ELR (cell line): ENCODE measurements around the gene AKAP3.

Experiments used
- DNase-seq: peaks from one replicate; pipeline ENCODE4 v3.0.0-alpha.2; 2015; ENCODE audit warnings: low read depth

AKAP3 gene

DNA sequence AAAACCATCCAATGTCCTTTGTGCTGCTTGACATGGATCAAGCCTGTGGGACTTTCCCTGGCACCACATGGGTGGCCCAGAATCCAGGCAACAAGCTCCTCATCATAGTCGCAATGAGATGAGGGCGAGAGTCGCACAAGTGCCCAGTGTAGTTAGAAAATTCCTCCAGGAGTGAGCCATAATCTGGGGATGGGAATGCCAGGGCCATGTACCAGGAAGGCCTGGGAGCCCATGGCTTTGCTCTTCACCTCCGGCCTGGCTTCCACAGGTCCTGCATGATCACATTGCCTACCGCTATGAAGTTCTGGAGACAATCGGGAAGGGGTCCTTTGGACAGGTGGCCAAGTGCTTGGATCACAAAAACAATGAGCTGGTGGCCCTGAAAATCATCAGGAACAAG, 53.0 kb downstream of the AKAP3 start:
- no peak for DNase-seq

DNA sequence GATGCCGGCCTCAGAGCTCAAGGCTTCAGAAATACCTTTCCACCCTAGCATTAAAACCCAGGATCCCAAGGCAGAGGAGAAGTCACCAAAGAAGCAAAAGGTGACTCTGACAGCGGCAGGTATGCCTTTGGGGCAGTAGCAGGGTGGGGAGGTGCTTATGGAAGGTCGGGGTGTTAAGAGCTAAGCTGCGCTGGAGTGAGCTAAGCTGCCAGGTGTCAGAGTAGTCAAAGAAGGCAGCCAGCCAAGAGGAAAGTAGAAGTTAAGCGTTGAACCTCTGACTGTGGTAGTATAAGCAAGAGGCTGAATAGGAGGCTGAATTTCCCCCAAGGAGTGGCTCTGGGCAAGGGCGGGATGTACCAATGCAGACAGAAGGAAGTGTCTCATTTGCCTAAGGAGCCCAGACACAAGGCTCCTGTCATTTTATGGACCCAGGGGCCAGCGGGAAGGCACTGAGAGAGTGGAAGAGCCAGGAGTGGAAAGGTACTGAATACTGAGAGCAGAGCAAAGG, 57.6 kb downstream of the AKAP3 start:
- DNase-seq, result no peak

DNA sequence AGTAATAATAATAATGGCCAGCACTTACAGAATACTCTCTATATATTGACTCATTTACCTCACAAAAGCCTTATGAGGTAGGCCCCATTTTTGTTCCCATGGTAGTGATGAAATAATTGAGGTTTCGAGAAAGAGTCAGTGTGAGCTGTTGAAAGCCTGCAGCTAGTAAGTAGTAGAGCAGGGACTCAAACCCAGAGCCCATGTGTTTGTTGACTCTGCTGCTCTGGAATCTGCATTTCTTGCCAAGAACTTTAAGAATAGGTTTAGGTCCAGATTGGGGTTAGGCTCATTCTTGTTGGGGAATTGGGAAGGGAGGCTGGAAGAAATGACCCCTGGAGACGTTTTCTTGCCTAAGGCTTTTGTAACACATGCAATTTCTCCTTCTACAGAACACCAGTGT, 58.9 kb downstream of the AKAP3 start:
- no peak for DNase-seq

DNA sequence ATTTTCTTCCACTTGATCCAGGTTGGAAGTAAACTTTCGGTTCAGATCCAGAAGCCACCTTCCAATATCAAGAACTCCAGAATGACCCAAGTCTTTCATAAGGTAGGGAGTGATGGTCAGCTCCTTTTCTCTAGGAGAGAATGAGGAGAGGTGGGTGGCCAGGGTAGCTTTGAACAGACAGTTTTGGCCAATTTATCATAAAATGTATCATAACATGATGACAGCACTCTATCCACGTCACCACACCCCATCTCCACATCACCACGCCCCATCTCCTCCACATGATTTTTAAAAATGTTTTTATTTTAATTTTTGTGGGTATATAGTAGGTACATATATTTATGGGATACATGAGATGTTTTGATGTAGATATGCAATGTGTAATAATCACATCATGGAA, 59.9 kb downstream of the AKAP3 start:
- no peak for DNase-seq

DNA sequence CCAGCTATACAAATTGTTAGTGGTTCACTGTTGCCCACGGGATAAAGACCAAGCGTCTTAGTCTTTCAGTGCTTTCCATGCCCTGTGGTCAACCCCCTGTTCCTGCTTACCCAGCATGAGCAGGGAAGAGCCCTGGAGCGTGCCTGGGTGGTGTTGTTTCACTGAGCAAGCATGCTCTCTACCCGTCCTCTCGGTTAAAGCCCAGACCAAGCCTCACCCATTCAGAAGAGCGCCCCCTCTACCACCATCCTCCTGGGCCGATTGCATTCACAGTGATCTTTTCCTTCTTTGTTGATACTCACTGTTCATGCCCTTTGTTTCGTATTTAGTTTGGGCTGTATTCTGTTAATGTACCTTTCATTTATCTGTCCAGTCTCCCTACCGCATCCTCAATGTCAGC, 61.7 kb downstream of the AKAP3 start:
- DNase-seq, result no peak

DNA sequence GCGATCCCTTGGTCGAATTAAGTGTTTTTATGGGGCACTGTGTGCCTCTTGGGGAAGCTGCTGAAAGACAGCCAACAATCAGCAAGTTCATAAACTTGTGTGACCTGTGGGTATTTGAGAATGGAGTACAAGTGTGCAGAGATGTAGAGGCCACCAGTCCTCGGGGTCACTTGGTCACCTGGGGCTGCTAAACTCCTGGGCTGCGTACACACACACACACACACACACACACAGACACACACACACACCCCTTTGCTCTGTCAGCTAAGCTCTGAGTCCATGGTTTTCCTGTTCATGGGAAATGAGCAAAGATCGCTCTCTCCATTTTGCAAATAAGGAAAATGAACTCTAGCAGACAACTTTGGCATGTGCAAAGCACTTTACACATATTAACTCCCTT, 62.4 kb downstream of the AKAP3 start:
- DNase-seq, result no peak

DNA sequence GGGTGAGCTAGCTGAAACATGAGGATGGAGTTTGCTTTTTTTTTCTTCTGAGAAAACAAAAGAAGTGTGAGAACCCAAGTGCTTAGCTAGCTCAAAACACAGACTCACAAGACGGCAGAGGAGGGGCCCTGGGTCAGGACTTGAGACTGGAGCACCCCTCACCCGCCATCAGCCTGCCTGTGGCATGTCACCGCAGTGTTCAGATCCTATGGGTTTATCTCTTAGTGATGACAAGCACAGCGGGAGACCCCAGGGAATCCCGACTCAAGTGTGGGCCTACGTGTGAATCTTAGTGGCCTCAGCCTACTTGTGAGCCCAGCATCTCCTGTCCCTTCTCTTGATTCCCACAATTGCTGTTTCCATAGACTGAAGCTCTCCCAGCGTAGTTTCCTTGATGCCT, 64.0 kb downstream of the AKAP3 start:
- no peak for DNase-seq

DNA sequence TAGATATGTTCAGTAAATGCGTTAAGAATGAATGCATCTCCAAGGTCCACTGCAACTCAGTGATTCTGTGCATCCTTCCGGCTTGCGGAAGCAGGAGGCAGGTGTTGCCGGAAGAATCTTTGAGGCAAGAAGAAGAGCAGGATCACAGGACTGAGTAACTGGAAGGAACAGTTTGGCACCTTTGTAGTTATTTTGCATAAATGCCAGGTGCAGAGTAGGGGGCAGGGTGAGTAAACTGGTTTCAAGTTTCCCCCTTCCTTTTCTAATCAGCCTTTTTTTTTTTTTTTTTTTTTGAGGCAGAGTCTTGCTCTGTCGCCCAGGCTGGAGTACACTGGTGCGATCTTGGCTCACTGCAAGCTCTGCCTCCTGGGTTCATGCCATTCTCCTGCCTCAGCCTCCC, 64.6 kb downstream of the AKAP3 start:
- no peak for DNase-seq

DNA sequence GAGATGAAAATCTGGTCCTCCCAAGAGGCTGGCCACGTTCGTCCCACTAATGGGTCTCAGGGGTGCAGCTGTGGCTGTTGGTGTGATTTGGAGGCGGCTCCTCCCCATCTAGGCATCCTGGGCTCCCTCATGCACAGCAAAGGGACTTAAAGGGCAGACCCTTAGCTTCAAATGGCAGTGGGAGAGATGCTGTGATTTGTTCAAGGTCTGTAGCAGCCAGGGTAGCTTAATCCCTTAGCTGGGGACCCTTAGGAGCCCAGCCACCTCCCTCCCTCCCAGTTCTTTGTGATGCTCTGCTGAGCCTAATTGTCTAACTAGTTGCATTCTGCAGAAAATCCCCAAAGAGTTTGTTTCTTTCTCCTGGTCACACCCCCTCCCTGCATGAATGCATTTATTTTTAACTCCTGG, 68.6 kb downstream of the AKAP3 start:
- DNase-seq, result no peak

DNA sequence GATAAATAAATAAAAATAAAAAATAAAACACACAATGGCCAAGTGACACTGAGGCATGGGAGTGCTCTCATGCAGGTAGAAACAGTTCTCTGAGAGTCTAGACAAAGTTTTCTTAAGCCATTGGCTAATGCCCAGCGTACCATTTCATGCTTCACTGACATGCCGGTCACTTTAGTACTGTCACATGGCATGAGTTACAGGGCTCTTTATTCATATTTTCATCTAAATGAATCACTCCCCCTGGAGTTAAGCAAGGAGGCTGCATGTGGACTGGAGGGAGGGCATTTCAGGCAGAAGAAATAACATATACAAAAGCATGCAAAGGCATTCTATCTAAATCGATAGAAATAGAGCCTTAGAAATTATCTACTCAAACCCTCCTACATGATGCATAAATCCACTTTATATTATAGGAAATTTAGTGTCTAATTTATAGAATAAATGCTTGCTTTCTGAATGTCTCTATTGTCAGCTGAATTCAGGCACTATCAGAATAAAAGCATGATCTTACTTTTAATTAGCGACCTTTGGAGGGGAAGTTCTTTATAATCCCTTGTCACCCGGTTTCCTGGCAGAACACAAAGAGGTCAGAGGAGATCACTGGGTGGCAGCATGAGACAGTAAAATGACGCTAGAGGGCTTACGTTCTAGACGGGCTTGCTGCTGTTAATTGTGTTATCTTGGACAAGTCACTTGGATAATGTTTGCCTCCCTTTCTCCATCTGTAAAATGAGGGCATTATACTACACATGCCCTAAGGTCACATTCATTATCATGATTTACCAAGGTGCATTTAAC, 69.3 kb downstream of the AKAP3 start:
- peak; percentile 34 for DNase-seq

DNA sequence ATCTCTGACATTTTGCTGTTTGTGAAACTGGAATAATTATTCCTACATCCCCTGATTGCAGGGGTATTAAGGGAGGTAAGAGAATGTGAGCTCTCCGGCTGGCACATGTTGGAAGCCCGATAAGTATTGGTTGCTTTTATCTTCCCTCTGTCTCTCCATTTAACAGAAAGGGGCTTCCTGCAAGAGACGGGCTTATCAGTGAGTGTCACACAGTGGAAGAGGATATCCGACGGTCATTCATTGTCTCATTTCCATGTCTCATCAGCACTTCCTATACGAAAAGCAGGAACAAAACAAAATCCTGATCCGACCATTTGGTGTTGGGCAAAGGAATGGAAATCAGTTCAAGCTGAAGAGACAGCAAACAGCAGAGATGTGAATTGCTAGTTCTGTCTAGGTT, 76.2 kb downstream of the AKAP3 start:
- no peak for DNase-seq

DNA sequence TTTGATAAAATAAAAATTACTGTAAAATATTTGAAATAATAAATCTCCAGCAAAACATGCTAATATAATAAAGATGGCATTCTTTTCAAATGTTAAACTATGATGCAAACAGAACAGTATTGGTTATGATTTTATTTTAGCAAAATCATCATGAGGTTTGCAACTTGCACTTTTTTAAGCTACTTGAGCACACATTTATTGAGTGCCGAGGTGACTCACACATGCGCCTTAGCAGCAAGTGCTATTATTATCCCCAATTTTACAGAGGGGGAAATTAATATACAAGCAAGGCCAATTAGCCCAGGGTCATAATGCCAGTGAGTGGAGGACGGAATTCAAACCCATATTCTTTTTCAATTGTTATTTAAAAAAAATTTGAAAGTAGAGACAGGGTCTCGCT, 79.6 kb downstream of the AKAP3 start:
- no peak for DNase-seq

DNA sequence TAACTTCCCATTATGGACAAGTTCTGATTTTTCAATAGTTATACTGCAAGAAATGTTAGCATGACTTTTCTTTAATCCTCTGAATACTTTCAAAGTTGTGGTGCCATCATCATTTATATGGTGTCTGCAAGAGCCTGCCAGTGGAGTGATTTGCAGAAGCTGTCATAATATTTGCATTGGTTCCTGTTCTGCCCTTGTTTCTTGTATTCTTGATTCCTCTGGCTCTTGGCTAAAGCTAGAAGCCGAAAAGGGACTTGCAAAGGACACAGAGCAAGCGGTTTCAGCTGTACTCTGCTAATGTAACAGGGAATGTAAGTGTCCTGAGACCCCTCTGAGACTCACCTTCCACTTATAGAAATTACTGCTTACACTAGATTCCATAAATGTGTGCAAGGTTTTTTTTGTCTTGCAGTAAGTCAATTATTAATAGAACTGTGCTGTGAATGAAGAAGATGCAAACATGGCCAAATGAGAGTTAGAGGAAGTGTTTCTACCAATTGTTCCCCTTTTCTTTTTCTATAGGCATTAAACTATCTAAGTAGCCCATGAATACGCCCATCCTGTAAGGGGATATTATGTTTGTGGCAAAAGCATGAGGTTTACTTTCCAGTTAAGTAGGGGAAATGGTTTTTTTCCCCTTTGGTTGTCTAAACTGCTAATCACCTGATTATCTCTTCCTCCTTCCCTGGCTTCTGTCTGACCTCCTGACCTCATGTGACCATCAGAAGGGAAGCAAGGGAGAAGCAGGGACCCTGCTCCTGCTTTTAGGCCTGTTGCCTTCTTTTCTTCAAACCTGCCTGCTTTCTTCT, 81.6 kb downstream of the AKAP3 start:
- DNase-seq, result no peak

DNA sequence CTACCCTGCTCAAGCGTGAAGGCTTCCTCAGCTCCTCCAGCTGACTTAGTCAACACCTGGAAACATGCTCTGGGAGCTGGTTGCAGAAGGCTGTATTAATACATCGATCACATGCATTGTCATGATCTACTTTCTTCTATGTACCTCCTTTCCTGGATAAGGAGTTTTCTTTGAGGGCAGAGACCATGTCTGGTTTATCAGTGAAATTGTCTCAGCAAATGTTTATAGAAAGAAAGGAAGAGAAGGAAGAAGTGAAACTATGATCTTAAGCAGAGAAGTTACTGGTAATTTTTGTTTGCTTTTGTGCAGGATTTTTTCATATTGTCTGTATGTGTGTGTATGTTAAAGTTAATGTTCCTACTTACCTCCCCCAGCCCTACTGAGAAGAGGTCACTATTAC, 82.4 kb downstream of the AKAP3 start:
- no peak for DNase-seq
